Epidermal melanocyte (primary cell): ENCODE results near the gene MAP7D1.

Source experiments
- DNase-seq: peaks from one replicate; pipeline ENCODE4 v3.0.0; 2011; ENCODE audit warnings: low spot score; ENCODE audit not compliant: insufficient read length

The MAP7D1 gene

GRCh38 chr1:36155408-36156328, at the start of gene MAP7D1:
Gene MAP7D1 (plus strand): TSS chr1:36156160. CDS start chr1:36156418, 258 bp downstream.
- no peak for DNase-seq

GRCh38 chr1:36106269-36106668, 49.7 kb upstream of the MAP7D1 start:
- no peak for DNase-seq

GRCh38 chr1:36107394-36107793, 48.6 kb upstream of the MAP7D1 start:
- DNase-seq, result no peak

- no peak for DNase-seq
These were observed 47.6 kb upstream of the MAP7D1 start for GRCh38 chr1:36108314-36108713.

- DNase-seq, result peak; percentile 56
These were observed 46.8 kb upstream of the MAP7D1 start for GRCh38 chr1:36109041-36109679.

GRCh38 chr1:36111151-36111550, 44.8 kb upstream of the MAP7D1 start:
- no peak for DNase-seq

GRCh38 chr1:36112823-36113222, 43.1 kb upstream of the MAP7D1 start:
- DNase-seq, result no peak

GRCh38 chr1:36114371-36114770, 41.6 kb upstream of the MAP7D1 start:
- no peak for DNase-seq

- DNase-seq, result peak; percentile 63
These were observed 40.7 kb upstream of the MAP7D1 start for GRCh38 chr1:36115200-36115669.

GRCh38 chr1:36115931-36116330, 40.0 kb upstream of the MAP7D1 start:
- DNase-seq, result no peak

GRCh38 chr1:36116901-36117300, 39.1 kb upstream of the MAP7D1 start:
- no peak for DNase-seq

- peak; percentile 14 for DNase-seq
These were observed 37.3 kb upstream of the MAP7D1 start for GRCh38 chr1:36118447-36119204.

- peak; percentile 28 for DNase-seq
These were observed 36.5 kb upstream of the MAP7D1 start for GRCh38 chr1:36119456-36119855.

GRCh38 chr1:36122062-36123030, 33.6 kb upstream of the MAP7D1 start:
- DNase-seq, result peak; percentile 9

- peak; percentile 15 for DNase-seq
These were observed 32.6 kb upstream of the MAP7D1 start for GRCh38 chr1:36123356-36123755.

- DNase-seq, result peak; percentile 6
These were observed 31.4 kb upstream of the MAP7D1 start for GRCh38 chr1:36124404-36125128.

- peak; percentile 17 for DNase-seq
These were observed 30.6 kb upstream of the MAP7D1 start, which contains the start of gene COL8A2 for GRCh38 chr1:36125129-36125991. Gene COL8A2 (minus strand): TSS chr1:36125222. CDS start chr1:36100242, 24,980 bp downstream.

GRCh38 chr1:36126005-36126716, 29.8 kb upstream of the MAP7D1 start:
- DNase-seq, result peak; percentile 2
